OCI-LY7 (cell line): Measurements from ENCODE around the gene SPRR5.

Source experiments
- EZH2phosphoT487 ChIP-seq: fragments of 200-600 bp; sonication (generic); IDR thresholded peaks from 2 replicates; pipeline ENCODE4 v1.6.1; 2018; ENCODE audit warnings: low read depth, borderline replicate concordance, mild to moderate bottlenecking, mixed run types, antibody characterized with exemption, low read length, moderate library complexity, mixed read lengths
- TF ChIP-seq, protein P1 (sequence below): fragments of 200-600 bp; sonication (generic); conservative IDR thresholded peaks from 2 replicates; pipeline ENCODE4 v1.5.1; 2014; ENCODE audit warnings: mild to moderate bottlenecking, antibody characterized with exemption, low read length, moderate library complexity, mixed read lengths

- TF ChIP-seq, protein P1, sequence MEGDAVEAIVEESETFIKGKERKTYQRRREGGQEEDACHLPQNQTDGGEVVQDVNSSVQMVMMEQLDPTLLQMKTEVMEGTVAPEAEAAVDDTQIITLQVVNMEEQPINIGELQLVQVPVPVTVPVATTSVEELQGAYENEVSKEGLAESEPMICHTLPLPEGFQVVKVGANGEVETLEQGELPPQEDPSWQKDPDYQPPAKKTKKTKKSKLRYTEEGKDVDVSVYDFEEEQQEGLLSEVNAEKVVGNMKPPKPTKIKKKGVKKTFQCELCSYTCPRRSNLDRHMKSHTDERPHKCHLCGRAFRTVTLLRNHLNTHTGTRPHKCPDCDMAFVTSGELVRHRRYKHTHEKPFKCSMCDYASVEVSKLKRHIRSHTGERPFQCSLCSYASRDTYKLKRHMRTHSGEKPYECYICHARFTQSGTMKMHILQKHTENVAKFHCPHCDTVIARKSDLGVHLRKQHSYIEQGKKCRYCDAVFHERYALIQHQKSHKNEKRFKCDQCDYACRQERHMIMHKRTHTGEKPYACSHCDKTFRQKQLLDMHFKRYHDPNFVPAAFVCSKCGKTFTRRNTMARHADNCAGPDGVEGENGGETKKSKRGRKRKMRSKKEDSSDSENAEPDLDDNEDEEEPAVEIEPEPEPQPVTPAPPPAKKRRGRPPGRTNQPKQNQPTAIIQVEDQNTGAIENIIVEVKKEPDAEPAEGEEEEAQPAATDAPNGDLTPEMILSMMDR, result no peak
- TF ChIP-seq EZH2phosphoT487, result no peak
Observed at GRCh38 chr1:152933196-152933595, 13.8 kb upstream of the SPRR5 start.
